ENCODE data around the gene ADGRE3. TPM values are rescaled to one million over a fixed set of nuclear protein-coding genes. Genes with fewer than 3 reads are reported as not detected.
"Not testable (repeated sequence)": the region's sequence is repeated elsewhere in the genome, so short reads cannot be mapped to it uniquely, and the experiment has no call there.

The ADGRE3 gene
- total and polyA plus RNA-seq, 2 experiments from 2014 or later, result not detected

DNA sequence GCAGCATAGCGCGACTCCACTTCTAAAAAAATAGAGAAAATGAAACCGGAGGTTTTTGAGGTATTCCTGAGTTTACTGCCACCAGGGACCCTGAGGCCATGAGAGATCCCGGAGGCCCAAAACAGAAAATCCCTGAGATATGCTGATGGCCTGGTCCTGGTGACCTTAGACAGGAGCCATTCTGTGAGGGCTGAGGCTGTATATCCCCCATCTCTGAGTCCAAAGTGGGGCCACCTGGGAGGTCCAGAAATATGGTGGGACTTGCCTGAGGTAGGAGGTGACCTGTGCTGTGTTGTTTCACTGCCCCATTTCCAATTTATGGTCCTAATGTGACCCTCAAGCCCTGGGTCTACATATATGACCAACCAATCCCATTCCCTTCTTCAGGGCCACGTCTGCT, 90.3 kb downstream of the ADGRE3 start:
- H3K9ac ChIP-seq; H3K4me1 ChIP-seq (ENCODE audit: insufficient read depth); in situ Hi-C loops (cut with MboI); H4K20me1 ChIP-seq (ENCODE audit: insufficient read depth); H3F3A ChIP-seq (ENCODE audit: insufficient read depth); DNase-seq; H3K4me2 ChIP-seq (ENCODE audit: unreplicated experiment); H3K27me3 ChIP-seq (replicated peaks; ENCODE audit: insufficient read depth); H3K36me3 ChIP-seq (ENCODE audit: low read depth); H3K4me3 ChIP-seq; H3K79me2 ChIP-seq (ENCODE audit: insufficient read depth); H3K27ac ChIP-seq; H3K9me3 ChIP-seq (ENCODE audit: low read depth); H3K9me2 ChIP-seq (ENCODE audit: insufficient read depth); H2AFZ ChIP-seq: not testable (repeated sequence)
- WGBS, 2 experiments (ENCODE audit: low coverage in 1 of 2, low lambda C conversion rate in 2 of 2, missing lambda C conversion rate in 2 of 2), result 62 to 74% methylated on average over 4 to 5 of the region's 5 CpGs

DNA sequence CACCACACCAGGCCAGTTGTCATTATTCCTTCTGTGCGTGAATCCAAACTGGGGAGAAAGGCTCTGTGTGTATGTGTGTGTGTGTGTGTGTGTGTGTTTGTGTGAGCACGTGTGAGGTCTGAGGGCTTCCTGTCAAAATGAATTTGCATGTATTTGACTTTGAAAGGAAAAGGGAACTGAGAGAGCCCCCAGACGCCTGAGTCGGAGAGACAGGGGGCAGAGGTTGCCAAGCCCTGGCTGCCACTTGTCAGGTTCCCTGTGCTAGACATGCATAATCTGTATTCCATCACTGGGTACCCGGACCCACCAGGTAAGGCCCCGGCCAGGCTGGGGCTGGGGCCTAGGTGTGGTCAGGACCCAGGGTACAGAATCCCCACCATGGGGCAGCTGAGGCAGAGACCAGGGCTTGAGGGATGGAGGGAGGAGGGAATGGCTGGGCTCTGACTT, 91.7 kb downstream of the ADGRE3 start, which contains the start of gene CLEC17A:
TSS of gene CLEC17A (plus strand) at position 191 of the 447 bp plus-strand sequence. CDS start at position 268, 77 bp downstream.
- H3K9ac ChIP-seq, result no peak within 1 kb of the TSS
- no peak within 1 kb of the TSS for H2AFZ ChIP-seq
- DNase-seq, result no peak
- H3K27ac ChIP-seq, result no peak within 1 kb of the TSS
- no peaks in the 10 kb centered on the region for H3K9me2 ChIP-seq (ENCODE audit: insufficient read depth)
- H3K4me2 ChIP-seq (ENCODE audit: unreplicated experiment), result no peak within 1 kb of the TSS
- no peaks in the 10 kb centered on the region for H3K4me1 ChIP-seq (ENCODE audit: insufficient read depth)
- no peak within 1 kb of the TSS for H3K4me3 ChIP-seq
- H3K79me2 ChIP-seq (ENCODE audit: insufficient read depth), result no peaks in the 10 kb centered on the region
- H3F3A ChIP-seq (ENCODE audit: insufficient read depth), result no peaks in the 10 kb centered on the region
- H3K27me3 ChIP-seq (replicated peaks; ENCODE audit: insufficient read depth), result no peaks in the 10 kb centered on the region
- no peaks in the 10 kb centered on the region for H3K9me3 ChIP-seq (ENCODE audit: low read depth)
- TF ChIP-seq EZH2phosphoT487 (IDR thresholded peaks at IDR 0.05; ENCODE audit: insufficient read depth, low read depth) (no peak), EZH2 (IDR thresholded peaks at IDR 0.05; ENCODE audit: insufficient read depth, poor library complexity, severe bottlenecking) (no peak)
- H3K36me3 ChIP-seq (ENCODE audit: low read depth), result no peaks in the 10 kb centered on the region
- no peaks in the 10 kb centered on the region for H4K20me1 ChIP-seq (ENCODE audit: insufficient read depth)
- 43 to 48% methylated on average over 6 of the region's 6 CpGs for WGBS, 2 experiments (ENCODE audit: low coverage in 1 of 2, low lambda C conversion rate in 2 of 2, missing lambda C conversion rate in 2 of 2)
- in situ Hi-C loops (cut with MboI), result no loop called here

DNA sequence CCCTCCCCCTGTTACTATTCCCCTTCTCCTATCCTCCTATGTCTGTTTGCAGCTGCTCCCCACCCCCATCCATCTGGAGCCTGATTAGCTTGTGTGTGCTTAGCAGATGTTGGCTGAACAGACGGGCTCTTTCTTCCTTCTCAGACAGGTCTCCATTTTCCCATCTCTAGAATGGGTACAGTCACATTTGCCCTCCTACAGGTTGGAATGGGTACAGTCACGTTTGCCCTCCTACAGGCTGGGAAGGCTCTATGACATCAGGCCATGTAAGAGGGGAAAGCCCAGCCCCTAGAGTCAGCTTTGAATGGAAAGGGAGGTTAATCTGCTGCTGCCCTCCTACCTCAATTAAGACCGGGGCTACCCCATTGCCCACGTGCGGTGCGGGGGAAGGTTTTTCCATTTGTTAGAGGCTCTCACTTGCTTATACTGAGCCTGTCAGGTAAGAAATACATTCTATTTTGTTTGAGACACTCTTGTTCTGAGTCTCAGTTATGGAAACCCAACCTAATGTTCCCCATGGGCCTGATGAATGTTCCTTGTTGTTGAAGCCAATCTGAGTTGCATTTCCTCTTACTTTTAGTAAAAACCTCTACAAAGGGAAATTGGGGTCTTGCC, 93.9 kb downstream of the ADGRE3 start:
- H3K79me2 ChIP-seq (ENCODE audit: insufficient read depth), result no peaks in the 10 kb centered on the region
- WGBS, 2 experiments (ENCODE audit: low coverage in 1 of 2, low lambda C conversion rate in 2 of 2, missing lambda C conversion rate in 2 of 2), result 43 to 57% methylated on average over 6 of the region's 6 CpGs
- no peak overlapping the region for H3K4me2 ChIP-seq (ENCODE audit: unreplicated experiment)
- H3K4me1 ChIP-seq (ENCODE audit: insufficient read depth), result no peaks in the 10 kb centered on the region
- H3K9me3 ChIP-seq (ENCODE audit: low read depth), result no peaks in the 10 kb centered on the region
- no peaks in the 10 kb centered on the region for H3K36me3 ChIP-seq (ENCODE audit: low read depth)
- H4K20me1 ChIP-seq (ENCODE audit: insufficient read depth), result no peaks in the 10 kb centered on the region
- no peaks in the 10 kb centered on the region for H3K9me2 ChIP-seq (ENCODE audit: insufficient read depth)
- H3K9ac ChIP-seq, result no peak overlapping the region
- in situ Hi-C loops (cut with MboI), result no loop called here
- no peaks in the 10 kb centered on the region for H3F3A ChIP-seq (ENCODE audit: insufficient read depth)
- no peak overlapping the region for H3K4me3 ChIP-seq
- H2AFZ ChIP-seq, result no peak overlapping the region
- no peaks in the 10 kb centered on the region for H3K27me3 ChIP-seq (replicated peaks; ENCODE audit: insufficient read depth)
- H3K27ac ChIP-seq, result no peak overlapping the region
- TF ChIP-seq EZH2phosphoT487 (IDR thresholded peaks at IDR 0.05; ENCODE audit: insufficient read depth, low read depth) (no peak), EZH2 (IDR thresholded peaks at IDR 0.05; ENCODE audit: insufficient read depth, poor library complexity, severe bottlenecking) (no peak)
- DNase-seq, result no peak

DNA sequence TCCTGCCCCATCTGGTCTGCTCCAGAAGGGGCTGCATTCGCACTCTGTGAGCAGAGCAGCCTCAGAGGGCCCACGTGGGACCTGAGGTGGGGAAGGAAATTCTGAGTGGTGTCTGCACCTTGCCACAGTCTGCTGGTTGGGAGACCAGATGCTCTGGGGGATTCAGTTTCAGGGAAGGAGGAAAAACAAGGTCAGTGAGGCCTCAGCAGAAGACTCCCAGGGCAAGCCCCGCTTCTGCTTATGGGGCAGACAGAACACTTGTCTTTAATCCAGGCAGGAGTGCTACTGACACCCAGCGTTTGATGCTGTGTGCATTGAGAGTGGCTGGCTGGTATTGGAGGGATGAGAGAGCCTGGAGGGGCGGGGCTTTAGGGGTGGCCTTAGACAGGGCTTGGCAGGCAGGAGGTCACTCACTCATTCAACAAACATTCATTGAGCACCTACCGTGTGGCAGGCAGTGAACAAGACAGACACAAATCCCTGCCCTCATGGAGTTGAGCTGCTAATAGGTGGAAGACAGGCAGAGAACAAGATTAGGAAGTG, 96.7 kb downstream of the ADGRE3 start:
- no peaks in the 10 kb centered on the region for H3K36me3 ChIP-seq (ENCODE audit: low read depth)
- H3K27me3 ChIP-seq (replicated peaks; ENCODE audit: insufficient read depth), result no peaks in the 10 kb centered on the region
- no peaks in the 10 kb centered on the region for H3K9me2 ChIP-seq (ENCODE audit: insufficient read depth)
- no peak for TF ChIP-seq EZH2 (IDR thresholded peaks at IDR 0.05; ENCODE audit: insufficient read depth, poor library complexity, severe bottlenecking)
- TF ChIP-seq EZH2phosphoT487 (IDR thresholded peaks at IDR 0.05; ENCODE audit: insufficient read depth, low read depth), result no peak
- no peak overlapping the region for H3K4me2 ChIP-seq (ENCODE audit: unreplicated experiment)
- no peak for DNase-seq
- 21 to 23% methylated on average over 5 to 6 of the region's 6 CpGs for whole genome bisulfite sequencing, 2 experiments (ENCODE audit: low coverage in 1 of 2, low lambda C conversion rate in 2 of 2, missing lambda C conversion rate in 2 of 2)
- H3K4me1 ChIP-seq (ENCODE audit: insufficient read depth), result peaks cover 4% of the 10 kb centered on the region
- in situ Hi-C loops (cut with MboI), result no loop called here
- no peak overlapping the region for H3K27ac ChIP-seq
- no peaks in the 10 kb centered on the region for H3F3A ChIP-seq (ENCODE audit: insufficient read depth)
- no peaks in the 10 kb centered on the region for H3K9me3 ChIP-seq (ENCODE audit: low read depth)
- no peak overlapping the region for H3K4me3 ChIP-seq
- H3K79me2 ChIP-seq (ENCODE audit: insufficient read depth), result no peaks in the 10 kb centered on the region
- no peak overlapping the region for H2AFZ ChIP-seq
- no peak overlapping the region for H3K9ac ChIP-seq
- H4K20me1 ChIP-seq (ENCODE audit: insufficient read depth), result no peaks in the 10 kb centered on the region

Measured in GM23248 (cell line).